ENCODE data around the gene ZW10.

ZW10 gene

DNA sequence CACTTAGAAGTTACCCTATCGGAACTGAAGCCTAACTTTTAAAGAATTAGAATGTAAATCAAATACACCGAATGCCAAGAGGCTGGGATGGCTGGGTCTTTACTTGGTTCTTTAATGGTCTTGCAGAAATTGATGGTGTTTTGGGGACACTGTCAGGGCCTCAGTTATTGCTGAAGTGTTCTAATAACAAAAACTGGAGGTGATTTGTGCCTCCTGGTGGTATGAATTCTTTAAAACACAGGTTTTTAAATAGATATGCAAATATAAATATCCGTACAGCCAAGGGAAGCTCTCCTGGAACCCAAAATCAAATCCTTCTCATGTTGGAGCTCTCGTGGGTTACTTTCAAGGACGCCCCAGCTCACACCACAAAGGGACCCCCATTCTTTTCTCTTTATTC lies 48.1 kb downstream of the ZW10 start:
- Histone ChIP-seq H3F3A (ENCODE audit: insufficient read depth, low read length) (no peaks in the 10 kb centered on the region), H3K4me1 (ENCODE audit: insufficient read depth, low read length, severe bottlenecking) (no peaks in the 10 kb centered on the region), H3K36me3 (ENCODE audit: insufficient read depth, low read length) (no peaks in the 10 kb centered on the region), H3K4me2 (ENCODE audit: low read length) (no peak overlapping the region), H3K4me3 (ENCODE audit: low read depth, low read length, poor library complexity, severe bottlenecking) (no peak overlapping the region), H4K20me1 (ENCODE audit: insufficient read depth, low read length) (no peaks in the 10 kb centered on the region), H3K9ac (ENCODE audit: low read length) (no peak overlapping the region), H3K27me3 (ENCODE audit: insufficient read depth, low read length) (no peaks in the 10 kb centered on the region), H3K9me2 (ENCODE audit: low read depth, low read length) (no peaks in the 10 kb centered on the region), H2AFZ (ENCODE audit: low read length) (no peak overlapping the region), H3K79me2 (ENCODE audit: insufficient read depth, low read length) (no peaks in the 10 kb centered on the region), H3K9me3 (ENCODE audit: low read length) (no peaks in the 10 kb centered on the region), H3K27ac (ENCODE audit: low read depth, low read length, poor library complexity, severe bottlenecking) (no peak overlapping the region)
- TF ChIP-seq EZH2 (IDR thresholded peaks at IDR 0.05; ENCODE audit: borderline replicate concordance, low read length) = no peak
- TF ChIP-seq, protein P1, sequence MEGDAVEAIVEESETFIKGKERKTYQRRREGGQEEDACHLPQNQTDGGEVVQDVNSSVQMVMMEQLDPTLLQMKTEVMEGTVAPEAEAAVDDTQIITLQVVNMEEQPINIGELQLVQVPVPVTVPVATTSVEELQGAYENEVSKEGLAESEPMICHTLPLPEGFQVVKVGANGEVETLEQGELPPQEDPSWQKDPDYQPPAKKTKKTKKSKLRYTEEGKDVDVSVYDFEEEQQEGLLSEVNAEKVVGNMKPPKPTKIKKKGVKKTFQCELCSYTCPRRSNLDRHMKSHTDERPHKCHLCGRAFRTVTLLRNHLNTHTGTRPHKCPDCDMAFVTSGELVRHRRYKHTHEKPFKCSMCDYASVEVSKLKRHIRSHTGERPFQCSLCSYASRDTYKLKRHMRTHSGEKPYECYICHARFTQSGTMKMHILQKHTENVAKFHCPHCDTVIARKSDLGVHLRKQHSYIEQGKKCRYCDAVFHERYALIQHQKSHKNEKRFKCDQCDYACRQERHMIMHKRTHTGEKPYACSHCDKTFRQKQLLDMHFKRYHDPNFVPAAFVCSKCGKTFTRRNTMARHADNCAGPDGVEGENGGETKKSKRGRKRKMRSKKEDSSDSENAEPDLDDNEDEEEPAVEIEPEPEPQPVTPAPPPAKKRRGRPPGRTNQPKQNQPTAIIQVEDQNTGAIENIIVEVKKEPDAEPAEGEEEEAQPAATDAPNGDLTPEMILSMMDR (IDR thresholded peaks at IDR 0.05; ENCODE audit: low read length) = no peak

DNA sequence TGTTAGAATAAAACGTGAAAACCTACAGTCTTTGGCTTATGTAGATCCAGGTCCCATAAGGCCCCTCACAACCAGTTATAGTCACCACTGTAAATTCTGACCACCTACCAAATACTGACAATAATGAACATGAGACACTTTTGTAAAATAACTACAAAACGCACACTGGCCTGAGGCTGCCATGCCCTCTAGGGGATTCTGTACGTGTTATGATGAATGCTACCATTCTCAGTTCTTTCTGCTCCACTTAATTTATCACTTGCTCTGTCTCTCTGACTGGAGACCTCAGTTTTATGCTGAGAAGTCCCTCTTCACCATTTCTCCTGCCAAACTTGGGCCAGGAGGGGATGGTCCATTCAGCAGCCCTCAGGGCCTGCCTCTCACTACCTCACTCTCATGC lies 48.7 kb downstream of the ZW10 start:
- TF ChIP-seq EZH2 (IDR thresholded peaks at IDR 0.05; ENCODE audit: borderline replicate concordance, low read length) = no peak
- TF ChIP-seq, protein P1 (IDR thresholded peaks at IDR 0.05; ENCODE audit: low read length) = no peak
- H3K9ac ChIP-seq (ENCODE audit: low read length) = no peak overlapping the region

DNA sequence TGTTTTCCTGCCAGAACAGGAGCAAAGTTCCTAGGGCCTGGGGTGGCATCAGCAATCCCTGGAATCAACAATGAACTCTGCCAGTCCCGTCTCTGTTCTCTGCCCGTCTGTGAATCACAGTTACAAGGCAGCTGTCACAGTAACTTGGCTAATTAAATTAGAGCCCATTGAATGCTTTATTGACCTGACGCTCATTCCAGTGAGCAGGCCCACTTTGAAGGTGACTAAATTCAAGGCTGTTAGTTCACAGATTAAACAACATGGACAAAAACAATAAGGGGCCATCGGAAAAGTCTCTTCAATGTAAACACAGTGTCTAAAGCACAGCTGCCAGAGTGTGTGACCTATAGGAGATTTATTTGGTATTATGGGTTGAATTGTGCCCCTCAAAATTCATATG lies 49.7 kb downstream of the ZW10 start:
- H3K4me1 ChIP-seq (ENCODE audit: insufficient read depth, low read length, severe bottlenecking) = no peaks in the 10 kb centered on the region

More for the DNA sequence above, 48.7 kb downstream of the ZW10 start:
- Histone ChIP-seq H3K9me2 (ENCODE audit: low read depth, low read length) (no peaks in the 10 kb centered on the region), H3K4me3 (ENCODE audit: low read depth, low read length, poor library complexity, severe bottlenecking) (no peak overlapping the region), H2AFZ (ENCODE audit: low read length) (no peak overlapping the region), H3K79me2 (ENCODE audit: insufficient read depth, low read length) (no peaks in the 10 kb centered on the region), H3K9me3 (ENCODE audit: low read length) (no peaks in the 10 kb centered on the region), H3F3A (ENCODE audit: insufficient read depth, low read length) (no peaks in the 10 kb centered on the region), H3K27ac (ENCODE audit: low read depth, low read length, poor library complexity, severe bottlenecking) (no peak overlapping the region), H3K36me3 (ENCODE audit: insufficient read depth, low read length) (no peaks in the 10 kb centered on the region; the same call in 1 of the 2 replicates), H3K4me2 (ENCODE audit: low read length) (no peak overlapping the region), H3K4me1 (ENCODE audit: insufficient read depth, low read length, severe bottlenecking) (no peaks in the 10 kb centered on the region), H3K27me3 (ENCODE audit: insufficient read depth, low read length) (no peaks in the 10 kb centered on the region), H4K20me1 (ENCODE audit: insufficient read depth, low read length) (no peaks in the 10 kb centered on the region)

More for the DNA sequence above, 49.7 kb downstream of the ZW10 start:
- Histone ChIP-seq H3K9ac (ENCODE audit: low read length) (no peak overlapping the region), H3K27ac (ENCODE audit: low read depth, low read length, poor library complexity, severe bottlenecking) (no peak overlapping the region), H4K20me1 (ENCODE audit: insufficient read depth, low read length) (no peaks in the 10 kb centered on the region), H3K4me2 (ENCODE audit: low read length) (no peak overlapping the region), H3K27me3 (ENCODE audit: insufficient read depth, low read length) (no peaks in the 10 kb centered on the region), H3K79me2 (ENCODE audit: insufficient read depth, low read length) (no peaks in the 10 kb centered on the region), H3K4me3 (ENCODE audit: low read depth, low read length, poor library complexity, severe bottlenecking) (no peak overlapping the region), H3F3A (ENCODE audit: insufficient read depth, low read length) (no peaks in the 10 kb centered on the region), H3K9me2 (ENCODE audit: low read depth, low read length) (no peaks in the 10 kb centered on the region), H3K36me3 (ENCODE audit: insufficient read depth, low read length) (no peaks in the 10 kb centered on the region; the same call in 1 of the 2 replicates), H2AFZ (ENCODE audit: low read length) (no peak overlapping the region), H3K9me3 (ENCODE audit: low read length) (no peaks in the 10 kb centered on the region)
- TF ChIP-seq, protein P1 (IDR thresholded peaks at IDR 0.05; ENCODE audit: low read length) = no peak
- no peak for TF ChIP-seq EZH2 (IDR thresholded peaks at IDR 0.05; ENCODE audit: borderline replicate concordance, low read length)

Measured in OCI-LY1 (cell line).